ENCODE results near the gene SYVN1. TPM values are rescaled to one million over a fixed set of nuclear protein-coding genes. Genes with fewer than 3 reads are reported as not detected.

Gene SYVN1
- total RNA-seq, 4 donors from 2014 or later, result 19.0 to 38.7 (median 26.0) TPM

DNA sequence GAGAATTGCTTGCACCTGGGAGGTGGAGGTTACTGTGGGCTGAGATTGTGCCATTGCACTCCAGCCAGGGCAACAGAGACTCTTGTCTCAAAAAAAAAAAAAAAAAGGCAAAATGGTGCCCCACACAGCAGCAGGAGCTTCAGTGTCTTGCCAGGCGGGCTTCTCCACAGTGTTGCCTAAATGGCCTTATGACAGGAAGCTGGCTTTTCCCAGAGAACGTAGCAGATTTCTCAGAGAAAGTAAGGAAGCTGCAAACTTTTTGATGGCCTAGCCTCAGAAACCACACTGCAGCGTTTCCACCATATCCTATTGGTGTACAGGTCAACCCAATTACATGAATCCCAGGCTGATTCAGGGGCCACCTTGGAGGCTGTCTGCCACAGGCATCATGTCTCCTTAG is 23.0 kb upstream of the SYVN1 start:
- H3K27me3 ChIP-seq, result no peaks in the 10 kb centered on the region
- no peaks in the 10 kb centered on the region for H3K4me1 ChIP-seq
- TF ChIP-seq, protein P1, sequence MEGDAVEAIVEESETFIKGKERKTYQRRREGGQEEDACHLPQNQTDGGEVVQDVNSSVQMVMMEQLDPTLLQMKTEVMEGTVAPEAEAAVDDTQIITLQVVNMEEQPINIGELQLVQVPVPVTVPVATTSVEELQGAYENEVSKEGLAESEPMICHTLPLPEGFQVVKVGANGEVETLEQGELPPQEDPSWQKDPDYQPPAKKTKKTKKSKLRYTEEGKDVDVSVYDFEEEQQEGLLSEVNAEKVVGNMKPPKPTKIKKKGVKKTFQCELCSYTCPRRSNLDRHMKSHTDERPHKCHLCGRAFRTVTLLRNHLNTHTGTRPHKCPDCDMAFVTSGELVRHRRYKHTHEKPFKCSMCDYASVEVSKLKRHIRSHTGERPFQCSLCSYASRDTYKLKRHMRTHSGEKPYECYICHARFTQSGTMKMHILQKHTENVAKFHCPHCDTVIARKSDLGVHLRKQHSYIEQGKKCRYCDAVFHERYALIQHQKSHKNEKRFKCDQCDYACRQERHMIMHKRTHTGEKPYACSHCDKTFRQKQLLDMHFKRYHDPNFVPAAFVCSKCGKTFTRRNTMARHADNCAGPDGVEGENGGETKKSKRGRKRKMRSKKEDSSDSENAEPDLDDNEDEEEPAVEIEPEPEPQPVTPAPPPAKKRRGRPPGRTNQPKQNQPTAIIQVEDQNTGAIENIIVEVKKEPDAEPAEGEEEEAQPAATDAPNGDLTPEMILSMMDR (IDR thresholded peaks at IDR 0.05), result no peak
- TF ChIP-seq EP300 (IDR thresholded peaks at IDR 0.05) (no peak), POLR2A (IDR thresholded peaks at IDR 0.05) (no peak), POLR2AphosphoS5 (IDR thresholded peaks at IDR 0.05) (no peak)
- no peaks in the 10 kb centered on the region for H3K9me3 ChIP-seq
- no peak overlapping the region for H3K27ac ChIP-seq
- H3K4me3 ChIP-seq, result no peak overlapping the region
- ATAC-seq, result no peak
- H3K36me3 ChIP-seq, result no peaks in the 10 kb centered on the region
- 49 to 60% methylated on average over 2 to 3 of the region's 3 CpGs for WGBS, 2 donors (ENCODE audit: low coverage in 1 of 2)

DNA sequence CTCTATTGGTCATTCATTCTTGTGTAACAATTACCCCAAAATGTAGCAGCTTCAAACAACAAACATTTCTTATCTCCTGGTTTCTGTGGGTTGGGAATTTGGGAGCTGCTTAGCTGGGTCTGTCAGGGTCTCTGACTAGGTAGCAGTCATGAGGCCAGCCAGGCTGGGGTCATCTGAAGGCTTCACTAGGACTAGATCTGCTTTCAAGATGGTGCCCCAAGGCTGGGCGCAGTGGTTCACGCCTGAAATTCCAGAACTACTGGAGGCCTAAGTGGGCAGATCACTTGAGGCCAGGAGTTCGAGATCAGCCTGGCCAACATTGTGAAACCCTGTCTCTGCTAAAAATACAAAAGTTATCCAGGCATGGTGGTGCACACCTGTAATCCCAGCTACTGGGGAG is 22.6 kb upstream of the SYVN1 start:
- ATAC-seq, result no peak
- WGBS, 2 donors (ENCODE audit: low coverage in 1 of 2), result 100% methylated on average over 2 of the region's 3 CpGs; no CpG with 5 or more reads in 1 of the 2 donors
- Histone ChIP-seq H3K27ac (no peak overlapping the region), H3K4me1 (no peaks in the 10 kb centered on the region), H3K9me3 (no peaks in the 10 kb centered on the region), H3K36me3 (no peaks in the 10 kb centered on the region), H3K27me3 (no peaks in the 10 kb centered on the region), H3K4me3 (no peak overlapping the region)
- no peak for TF ChIP-seq POLR2AphosphoS5 (IDR thresholded peaks at IDR 0.05)
- TF ChIP-seq, protein P1 (IDR thresholded peaks at IDR 0.05), result no peak
- no peak for TF ChIP-seq EP300 (IDR thresholded peaks at IDR 0.05)
- TF ChIP-seq POLR2A (IDR thresholded peaks at IDR 0.05), result no peak

DNA sequence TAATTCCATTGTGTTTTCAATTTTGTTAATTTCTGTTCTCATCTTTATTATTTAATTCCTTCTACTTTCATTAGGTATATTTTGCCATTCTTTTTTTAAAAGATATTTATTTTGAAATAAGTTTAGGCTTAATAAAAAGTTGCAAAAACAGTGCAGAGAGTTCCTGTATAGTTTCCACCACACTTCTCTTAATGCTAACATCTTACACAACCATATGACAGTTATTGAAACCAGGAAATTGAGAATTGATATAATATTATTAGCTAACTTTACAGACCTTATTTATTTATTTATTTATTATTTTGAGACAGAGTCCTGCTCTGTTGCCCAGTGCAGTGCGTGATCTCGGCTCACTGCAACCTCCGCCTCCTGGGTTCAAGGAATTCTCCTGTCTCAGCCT is 21.9 kb upstream of the SYVN1 start:
- WGBS, 2 donors (ENCODE audit: low coverage in 1 of 2), result 90 to 100% methylated on average over 1 to 3 of the region's 3 CpGs
- no peak for ATAC-seq
- TF ChIP-seq EP300 (IDR thresholded peaks at IDR 0.05) (no peak), POLR2AphosphoS5 (IDR thresholded peaks at IDR 0.05) (no peak), POLR2A (IDR thresholded peaks at IDR 0.05) (no peak)
- TF ChIP-seq, protein P1 (IDR thresholded peaks at IDR 0.05), result no peak
- no peak overlapping the region for H3K4me3 ChIP-seq
- no peaks in the 10 kb centered on the region for H3K4me1 ChIP-seq
- no peak overlapping the region for H3K27ac ChIP-seq
- H3K9me3 ChIP-seq, result no peaks in the 10 kb centered on the region
- H3K36me3 ChIP-seq, result no peaks in the 10 kb centered on the region
- no peaks in the 10 kb centered on the region for H3K27me3 ChIP-seq

DNA sequence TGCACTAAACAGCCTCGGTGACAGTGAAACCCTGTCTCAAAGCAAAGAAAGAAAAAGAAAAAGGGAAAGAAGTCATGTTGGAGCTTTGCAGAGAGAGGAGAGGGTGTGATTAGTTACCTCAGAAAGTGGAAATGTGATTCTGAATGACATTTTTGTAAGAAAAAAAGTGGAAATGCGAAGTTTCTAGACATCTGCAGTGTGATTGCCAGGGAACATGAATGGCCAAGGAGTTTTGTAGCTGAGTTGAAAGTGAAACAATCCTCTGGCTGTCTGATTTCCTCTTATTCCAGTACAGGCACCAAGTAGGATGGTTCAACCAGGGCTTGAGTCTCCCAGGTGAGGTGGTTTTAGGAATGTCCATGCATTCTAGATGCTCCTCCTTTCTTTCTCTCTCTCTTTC is 17.8 kb upstream of the SYVN1 start:
- Histone ChIP-seq H3K27ac (no peak overlapping the region), H3K4me3 (no peak overlapping the region), H3K27me3 (peaks cover under 1% of the 10 kb centered on the region), H3K4me1 (peaks cover 0 to 7% (median 0%) of the 10 kb centered on the region in 3 donors), H3K36me3 (no peaks in the 10 kb centered on the region), H3K9me3 (no peaks in the 10 kb centered on the region)
- ATAC-seq, result no peak
- no peak for TF ChIP-seq POLR2AphosphoS5 (IDR thresholded peaks at IDR 0.05)
- TF ChIP-seq, protein P1 (IDR thresholded peaks at IDR 0.05), result no peak
- no peak for TF ChIP-seq EP300 (IDR thresholded peaks at IDR 0.05)
- 50 to 60% methylated on average over 2 of the region's 2 CpGs for WGBS, 2 donors (ENCODE audit: low coverage in 1 of 2)

DNA sequence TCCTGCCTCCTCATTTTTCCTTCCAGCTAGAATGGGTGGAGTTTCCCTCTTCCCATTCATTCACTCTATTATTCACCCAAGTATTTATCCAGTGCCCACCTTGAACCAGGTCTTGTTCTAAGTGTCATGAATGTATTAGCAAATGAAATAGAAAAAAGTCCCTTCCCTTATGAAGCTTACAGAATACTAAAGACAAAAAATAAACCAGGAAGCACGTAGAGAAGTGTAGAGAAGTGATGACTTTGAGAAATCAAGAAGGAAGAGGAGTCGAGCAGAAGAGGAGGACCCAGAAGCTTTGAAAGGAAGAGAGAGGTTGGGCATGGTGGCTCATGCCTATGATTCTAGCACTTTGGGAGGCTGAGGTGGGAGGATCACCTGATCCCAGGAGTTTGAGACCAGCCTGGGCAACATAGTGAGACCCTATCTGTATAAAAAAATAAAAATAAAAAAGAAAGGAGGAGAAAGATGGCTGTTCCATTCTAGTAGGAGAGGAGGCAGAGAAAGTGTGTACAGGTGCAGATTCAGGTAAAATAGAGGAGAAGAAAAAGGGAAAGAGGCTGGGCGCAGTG is 17.1 kb upstream of the SYVN1 start:
- 53 to 100% methylated on average over 1 to 3 of the region's 3 CpGs for WGBS, 2 donors (ENCODE audit: low coverage in 1 of 2)
- TF ChIP-seq, protein P1 (IDR thresholded peaks at IDR 0.05), result no peak
- TF ChIP-seq POLR2AphosphoS5 (IDR thresholded peaks at IDR 0.05) (no peak), POLR2A (IDR thresholded peaks at IDR 0.05) (no peak), EP300 (IDR thresholded peaks at IDR 0.05) (no peak)
- H3K4me1 ChIP-seq, result peaks cover 0 to 7% (median 0%) of the 10 kb centered on the region in 3 donors
- no peak overlapping the region for H3K4me3 ChIP-seq
- H3K36me3 ChIP-seq, result no peaks in the 10 kb centered on the region
- no peaks in the 10 kb centered on the region for H3K9me3 ChIP-seq
- H3K27ac ChIP-seq, result peak overlapping the region in 2 of 4 donors; percentile 49 to 63
- peaks cover 8% of the 10 kb centered on the region for H3K27me3 ChIP-seq
- ATAC-seq, result no peak
